Endothelial cell of umbilical vein (primary cell): ENCODE measurements around the gene NELFA. TPM values are rescaled to one million over a fixed set of nuclear protein-coding genes. Genes with fewer than 3 reads are reported as not detected.

Source experiments
- BruUV-seq: library from RNA; stranded (reverse); fragments of 400-500 nt; replicated peaks from 2 replicates; lab custom pipeline; 2021; lab: Mats Ljungman, UMichigan
- CTCF ChIA-PET: fragments of 300-600, 350-600 bp; sonication (Branson Sonifier 250); formaldehyde crosslinking; loops from one replicate; lab custom pipeline; 2021; ENCODE audit warnings: antibody characterized with exemption, inconsistent platforms; lab: Charles Lee
- POLR2A ChIA-PET: fragments of 300-600, 350-600 bp; sonication (Branson Sonifier 250); formaldehyde crosslinking; loops from one replicate; lab custom pipeline; 2021; ENCODE audit warnings: antibody characterized with exemption, inconsistent platforms; lab: Charles Lee
- DNase-seq: peaks from one replicate; pipeline ENCODE4 v3.0.0-alpha.2; 2011; ENCODE audit warnings: low read depth, low spot score
- FAIRE-seq: peaks from 2 replicates; lab custom pipeline; 2011; peaks lifted over from hg19 to GRCh38; lab: Jason Lieb, UNC
- H2AFZ ChIP-seq: 2 replicates; pipeline ENCODE4 v1.6.0; 2012; ENCODE audit warnings: low read depth, low read length, control low read depth, inconsistent platforms
- H3K27ac ChIP-seq: 2 replicates; pipeline ENCODE4 v1.5.1; 2011; ENCODE audit warnings: low read depth, mild to moderate bottlenecking, control low read depth, low read length, moderate library complexity; ENCODE audit not compliant: insufficient read depth
- H3K27me3 ChIP-seq, 2 experiments: 2 replicates each; pipeline versions ENCODE4 v1.6.0 to v1.6.1; 2011; ENCODE audit warnings: low read length in 2 of 2, mixed read lengths in 1 of 2; ENCODE audit not compliant: control insufficient read depth in 2 of 2, insufficient read depth in 2 of 2
- H3K36me3 ChIP-seq, 2 experiments: 2 replicates in 1 of 2; 3 replicates in 1 of 2; pipeline ENCODE4 v1.5.1; 2011; ENCODE audit warnings: low read length in 2 of 2, mild to moderate bottlenecking in 1 of 2, moderate library complexity in 1 of 2; ENCODE audit not compliant: control insufficient read depth in 2 of 2, insufficient read depth in 2 of 2; ENCODE audit errors: extremely low read depth in 1 of 2
- H3K4me1 ChIP-seq: 3 replicates; pipeline ENCODE4 v1.5.1; 2011; ENCODE audit warnings: mild to moderate bottlenecking, low read length; ENCODE audit not compliant: control insufficient read depth, insufficient read depth; ENCODE audit errors: extremely low read depth
- H3K4me2 ChIP-seq: 2 replicates; pipeline ENCODE4 v1.6.1; 2011; ENCODE audit warnings: low read length, control low read depth, mixed read lengths; ENCODE audit not compliant: insufficient read depth
- H3K4me3 ChIP-seq, 3 experiments: fragments of 200-600 bp in 1 of 3; sonication (generic), shearing (Covaris generic) in 1 of 3; replicated peaks in 1 of 3; 2 replicates each; pipeline ENCODE4 v1.5.1; 2011 to 2016; ENCODE audit warnings: control low read depth in 3 of 3, low read length in 3 of 3, mild to moderate bottlenecking in 2 of 3, inconsistent platforms in 1 of 3, low read depth in 1 of 3, moderate library complexity in 1 of 3; ENCODE audit not compliant: insufficient read depth in 1 of 3
- H3K79me2 ChIP-seq: 2 replicates; pipeline ENCODE4 v1.6.0; 2012; ENCODE audit warnings: low read length, inconsistent platforms; ENCODE audit not compliant: control insufficient read depth, insufficient read depth
- H3K9ac ChIP-seq: replicated peaks from 2 replicates; pipeline ENCODE3; 2011; ENCODE audit warnings: low read length, control low read depth; ENCODE audit not compliant: insufficient read depth; ENCODE audit errors: extremely low read depth
- H3K9me1 ChIP-seq: replicated peaks from 3 replicates; pipeline ENCODE4 v1.6.0; 2011; ENCODE audit warnings: mild to moderate bottlenecking, low read length; ENCODE audit not compliant: control insufficient read depth, insufficient read depth; ENCODE audit errors: extremely low read depth
- H3K9me3 ChIP-seq: replicated peaks from 2 replicates; pipeline ENCODE4 v1.5.1; 2012; ENCODE audit warnings: low read length, inconsistent platforms; ENCODE audit not compliant: control insufficient read depth, insufficient read depth
- H4K20me1 ChIP-seq: replicated peaks from 2 replicates; pipeline ENCODE3; 2011; ENCODE audit warnings: mild to moderate bottlenecking, low read length; ENCODE audit not compliant: control insufficient read depth, insufficient read depth; ENCODE audit errors: extremely low read depth
- EZH2 ChIP-seq: IDR thresholded peaks from 2 replicates; pipeline ENCODE4 v1.6.1; 2012; ENCODE audit warnings: borderline replicate concordance, low read depth, mild to moderate bottlenecking, moderate library complexity, low read length, inconsistent platforms; ENCODE audit not compliant: severe bottlenecking
- FOS ChIP-seq: IDR thresholded peaks from 2 replicates; pipeline ENCODE4 v1.6.1; 2011; ENCODE audit warnings: mild to moderate bottlenecking, low read length, moderate library complexity, borderline replicate concordance; ENCODE audit not compliant: insufficient read depth
- GATA2 ChIP-seq: IDR thresholded peaks from 2 replicates; pipeline ENCODE4 v1.7.0; 2011; ENCODE audit warnings: low read depth, mild to moderate bottlenecking, moderate library complexity, mixed read lengths, low read length; ENCODE audit not compliant: insufficient read length, insufficient read depth
- JUN ChIP-seq: IDR thresholded peaks from 2 replicates; pipeline ENCODE4 v1.6.1; 2011; ENCODE audit warnings: borderline replicate concordance, low read depth; ENCODE audit not compliant: insufficient read length, insufficient read depth
- MYC ChIP-seq: IDR thresholded peaks from one replicate; pipeline ENCODE4 v1.6.1; 2011; ENCODE audit warnings: mild to moderate bottlenecking, low read depth, low read length
- POLR2A ChIP-seq: IDR thresholded peaks from 2 replicates; pipeline ENCODE4 v1.6.1; 2012; ENCODE audit warnings: low read depth, mild to moderate bottlenecking, control low read depth, low read length
- POLR2AphosphoS5 ChIP-seq: IDR thresholded peaks from 2 replicates; pipeline ENCODE4 v1.6.1; 2012; ENCODE audit warnings: low read depth, mild to moderate bottlenecking, control low read depth, low read length, moderate library complexity; ENCODE audit not compliant: insufficient read depth
- dilution Hi-C: fragments of 300-500 bp; cut with MboI; formaldehyde crosslinking; loops from one replicate; pipeline ENCODE4 v1.15.0; 2019; ENCODE audit warnings: low sequenced_read_pairs; ENCODE audit not compliant: extremely low pct_ligation_motif_present
- intact Hi-C: fragments of 100-400 bp; cut with micrococcal nuclease; formaldehyde crosslinking; loops from one replicate; pipeline ENCODE4 v1.10.0; 2022
- polyA plus RNA-seq, 4 experiments: library from polyadenylated mRNA; depleted of rRNA in 3 of 4; stranded (reverse) in 3 of 4; unstranded in 1 of 4; fragments of >200 nt; gene quantifications; 2 replicates each; pipeline versions ENCODE4 v1.2.1 to v1.2.3, GENCODE V29; 2011 to 2012; ENCODE audit warnings: missing spikeins in 1 of 4
- total RNA-seq: library from RNA; stranded (reverse); gene quantifications from 2 replicates; pipeline ENCODE4 v1.2.3, GENCODE V29; 2021
- TF ChIP-seq, protein P1 (sequence below): IDR thresholded peaks from 2 replicates; pipeline ENCODE4 v1.6.1; 2011; ENCODE audit not compliant: insufficient read depth, insufficient read length
- TF ChIP-seq, protein P2 (sequence below), 2 donors: IDR thresholded peaks; 1 replicate in 1 of 2; 2 replicates in 1 of 2; pipeline ENCODE4 v1.5.1; 2011; ENCODE audit warnings: low read length in 2 of 2, mild to moderate bottlenecking in 2 of 2, moderate library complexity in 2 of 2, control low read depth in 1 of 2, inconsistent platforms in 1 of 2, low read depth in 1 of 2; ENCODE audit not compliant: insufficient read depth in 1 of 2; ENCODE audit errors: extremely low read depth in 1 of 2

Gene NELFA
- total and polyA plus RNA-seq, 2 donors (not counting 3 experiments of a cell fraction or from before 2014, with no cell fraction given), result 22.8 to 30.3 TPM

DNA sequence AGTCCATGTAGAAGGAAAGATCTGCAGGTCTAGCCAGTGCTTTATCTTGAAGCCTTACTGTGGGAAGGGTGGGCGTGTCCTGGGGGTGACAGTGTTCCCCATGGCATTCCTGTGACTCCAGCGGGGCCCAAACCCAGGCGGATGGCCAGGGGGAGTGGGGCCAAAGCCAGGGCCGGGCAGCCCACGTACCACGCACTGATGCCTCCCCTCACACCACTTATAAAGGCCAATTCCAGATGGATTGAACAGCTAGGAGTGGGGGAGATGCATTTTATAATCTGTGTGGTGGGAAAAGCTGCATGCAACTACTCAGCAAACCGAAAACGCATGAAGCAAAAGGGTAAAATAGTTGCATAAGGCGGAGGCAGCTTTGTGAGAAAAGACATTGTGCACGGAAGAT lies 36.4 kb downstream of the NELFA start:
- CTCF ChIA-PET, result interaction anchor here (1.2 kb wide), 1 partner anchor 13 kb away, joined by 3 read pairs; no protein-coding TSS in a partner anchor
- Histone ChIP-seq H3K36me3 (peaks cover 16 to 52% of the 10 kb centered on the region in 2 experiments), H3K9me1 (no peaks in the 10 kb centered on the region), H4K20me1 (no peaks in the 10 kb centered on the region), H3K9me3 (no peaks in the 10 kb centered on the region), H3K9ac (no peak overlapping the region), H3K4me1 (no peaks in the 10 kb centered on the region), H2AFZ (no peak overlapping the region), H3K4me2 (no peak overlapping the region), H3K27ac (no peak overlapping the region), H3K4me3 (no peak overlapping the region), H3K79me2 (peaks cover 9% of the 10 kb centered on the region), H3K27me3 (no peaks in the 10 kb centered on the region)
- intact Hi-C loops (no loop called here), dilution Hi-C loops (no loop called here)
- FAIRE-seq (no peak), DNase-seq (no peak)
- no TSS peak for BruUV-seq
- TF ChIP-seq, protein P1, sequence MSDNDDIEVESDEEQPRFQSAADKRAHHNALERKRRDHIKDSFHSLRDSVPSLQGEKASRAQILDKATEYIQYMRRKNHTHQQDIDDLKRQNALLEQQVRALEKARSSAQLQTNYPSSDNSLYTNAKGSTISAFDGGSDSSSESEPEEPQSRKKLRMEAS, result no peak
- no peak for TF ChIP-seq GATA2
- no peak for TF ChIP-seq JUN
- no peak for TF ChIP-seq FOS
- no peak for TF ChIP-seq POLR2A
- POLR2A ChIA-PET, result no interaction called here

DNA sequence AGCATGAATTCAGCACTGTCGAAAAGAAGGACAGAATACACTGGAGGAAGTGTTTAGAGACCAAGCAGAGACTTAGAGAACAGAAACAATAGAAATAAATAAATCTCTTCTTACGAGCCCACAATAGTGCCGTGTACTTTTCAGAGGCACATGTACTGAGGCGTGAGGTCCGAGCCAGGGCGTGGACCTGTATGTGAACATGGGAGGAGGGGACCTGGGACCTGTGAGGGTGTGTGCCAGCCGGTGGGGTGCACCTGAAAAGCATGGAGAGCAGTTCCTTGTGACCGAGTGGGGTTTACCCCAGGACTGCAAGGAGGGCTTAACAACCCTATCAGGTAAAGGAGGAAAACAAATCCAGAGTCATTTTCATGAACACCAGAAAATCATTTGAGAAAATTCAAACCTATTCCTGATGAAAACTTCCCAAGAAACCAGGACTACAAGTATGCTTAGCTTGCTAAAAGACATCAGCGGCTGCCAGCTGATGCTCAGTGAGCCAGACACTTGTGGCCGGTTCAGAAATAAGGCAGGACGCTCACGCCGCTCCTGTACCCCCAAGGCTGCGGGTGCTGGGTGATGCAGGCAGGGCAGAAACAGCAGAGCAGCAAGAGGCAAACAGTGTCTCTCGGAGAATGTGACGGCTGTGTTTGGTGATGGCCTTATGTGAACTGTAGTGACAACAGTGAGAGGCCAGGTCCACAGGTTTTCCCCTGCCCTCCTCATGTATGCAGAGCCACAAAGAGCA lies 37.1 kb downstream of the NELFA start:
- no peak for DNase-seq
- Histone ChIP-seq H3K9me3 (no peaks in the 10 kb centered on the region), H3K4me3 (no peak overlapping the region), H3K9ac (no peak overlapping the region), H3K79me2 (peaks cover 9% of the 10 kb centered on the region), H3K27me3 (no peaks in the 10 kb centered on the region), H4K20me1 (no peaks in the 10 kb centered on the region), H2AFZ (no peak overlapping the region), H3K4me1 (no peaks in the 10 kb centered on the region), H3K4me2 (no peak overlapping the region), H3K36me3 (peaks cover 13 to 45% of the 10 kb centered on the region in 2 experiments), H3K9me1 (no peaks in the 10 kb centered on the region), H3K27ac (no peak overlapping the region)
- dilution Hi-C loops, result no loop called here
- ChIA-PET POLR2A (no interaction called here), CTCF (no interaction called here)
- no peak for FAIRE-seq
- intact Hi-C loops, result no loop called here
- no TSS peak for BruUV-seq
- TF ChIP-seq, protein P1, result no peak
- TF ChIP-seq EZH2 (no peak), FOS (no peak), MYC (no peak), POLR2A (no peak), POLR2AphosphoS5 (no peak), JUN (no peak), GATA2 (no peak)
- TF ChIP-seq, protein P2, sequence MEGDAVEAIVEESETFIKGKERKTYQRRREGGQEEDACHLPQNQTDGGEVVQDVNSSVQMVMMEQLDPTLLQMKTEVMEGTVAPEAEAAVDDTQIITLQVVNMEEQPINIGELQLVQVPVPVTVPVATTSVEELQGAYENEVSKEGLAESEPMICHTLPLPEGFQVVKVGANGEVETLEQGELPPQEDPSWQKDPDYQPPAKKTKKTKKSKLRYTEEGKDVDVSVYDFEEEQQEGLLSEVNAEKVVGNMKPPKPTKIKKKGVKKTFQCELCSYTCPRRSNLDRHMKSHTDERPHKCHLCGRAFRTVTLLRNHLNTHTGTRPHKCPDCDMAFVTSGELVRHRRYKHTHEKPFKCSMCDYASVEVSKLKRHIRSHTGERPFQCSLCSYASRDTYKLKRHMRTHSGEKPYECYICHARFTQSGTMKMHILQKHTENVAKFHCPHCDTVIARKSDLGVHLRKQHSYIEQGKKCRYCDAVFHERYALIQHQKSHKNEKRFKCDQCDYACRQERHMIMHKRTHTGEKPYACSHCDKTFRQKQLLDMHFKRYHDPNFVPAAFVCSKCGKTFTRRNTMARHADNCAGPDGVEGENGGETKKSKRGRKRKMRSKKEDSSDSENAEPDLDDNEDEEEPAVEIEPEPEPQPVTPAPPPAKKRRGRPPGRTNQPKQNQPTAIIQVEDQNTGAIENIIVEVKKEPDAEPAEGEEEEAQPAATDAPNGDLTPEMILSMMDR (IDR thresholded peaks at IDR 0.05; ENCODE audit: extremely low read depth in 1 of 2, insufficient read depth in 1 of 2, low read depth in 1 of 2, low read length in 2 of 2), result no peak
